Measurements from ENCODE around the gene TMTC2.
"Not testable (repeated sequence)": the region's sequence is repeated elsewhere in the genome, so short reads cannot be mapped to it uniquely, and the experiment has no call there.

The TMTC2 gene

DNA sequence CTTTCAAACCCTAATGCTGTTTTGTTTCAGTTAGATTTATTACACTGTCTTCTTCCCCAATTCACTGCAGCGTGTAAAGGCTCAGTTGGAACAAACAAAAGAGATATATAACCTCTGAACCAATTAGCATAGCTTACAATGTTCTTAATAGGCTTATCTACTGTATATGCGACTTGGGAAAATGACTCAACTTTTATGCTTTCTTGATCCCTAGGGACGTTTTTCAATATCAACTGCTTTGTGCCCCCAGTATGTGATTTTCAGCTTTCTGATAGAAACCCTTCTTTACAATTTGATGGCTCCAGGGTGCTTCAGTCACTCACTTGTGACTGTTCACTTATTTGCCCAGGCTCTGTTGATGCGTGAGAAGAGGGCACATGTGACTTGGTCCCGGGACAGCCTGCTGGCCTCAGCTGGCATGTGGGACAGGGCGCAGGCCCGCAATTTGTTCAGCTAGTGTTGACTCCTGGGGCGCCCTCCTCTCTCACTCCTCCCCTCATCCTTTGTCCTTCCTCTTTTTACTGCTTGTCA lies 107.1 kb downstream of the TMTC2 start:
- TF ChIP-seq CTCF (IDR thresholded peaks at IDR 0.05; ENCODE audit: control insufficient read depth, extremely low read depth, insufficient read depth), result no peak
- H3K4me3 ChIP-seq (ENCODE audit: low read depth, low read length), result no peak overlapping the region
- no peak for DNase-seq (ENCODE audit: low read depth)

DNA sequence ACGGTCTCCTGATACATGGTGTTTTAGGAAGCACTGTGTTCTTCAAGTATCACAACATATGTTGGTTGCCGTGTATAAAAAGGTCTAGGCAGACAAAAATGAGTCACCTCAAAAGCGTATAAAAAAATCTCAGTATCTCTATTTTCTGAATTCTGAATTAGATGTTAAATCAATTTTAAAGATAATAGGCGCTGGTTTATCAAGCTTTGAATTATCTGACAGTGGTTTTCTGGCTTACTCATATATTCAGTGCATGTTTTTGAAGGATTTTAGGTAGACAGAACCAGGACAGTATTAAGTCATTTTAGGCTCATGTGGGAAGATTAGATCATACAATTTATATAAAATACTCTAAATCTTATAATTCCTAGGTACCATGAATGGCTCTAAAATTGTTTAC lies 110.8 kb downstream of the TMTC2 start:
- no peak for DNase-seq (ENCODE audit: low read depth)
- H3K4me3 ChIP-seq (ENCODE audit: low read depth, low read length), result no peak overlapping the region
- TF ChIP-seq CTCF (IDR thresholded peaks at IDR 0.05; ENCODE audit: control insufficient read depth, extremely low read depth, insufficient read depth), result no peak

- H3K4me3 ChIP-seq (ENCODE audit: low read depth, low read length), result no peak overlapping the region
- TF ChIP-seq CTCF (IDR thresholded peaks at IDR 0.05; ENCODE audit: control insufficient read depth, extremely low read depth, insufficient read depth), result no peak
- no peak for DNase-seq (ENCODE audit: low read depth)
Observed at GRCh38 chr12:82800185-82800584, 113.5 kb downstream of the TMTC2 start.

GRCh38 chr12:82801951-82802610 lies 115.4 kb downstream of the TMTC2 start:
- no peak for TF ChIP-seq CTCF (IDR thresholded peaks at IDR 0.05; ENCODE audit: control insufficient read depth, extremely low read depth, insufficient read depth)
- DNase-seq (ENCODE audit: low read depth), result no peak
- H3K4me3 ChIP-seq (ENCODE audit: low read depth, low read length), result no peak overlapping the region

GRCh38 chr12:82803201-82803600 lies 116.5 kb downstream of the TMTC2 start:
- no peak for TF ChIP-seq CTCF (IDR thresholded peaks at IDR 0.05; ENCODE audit: control insufficient read depth, extremely low read depth, insufficient read depth)
- no peak for DNase-seq (ENCODE audit: low read depth)
- no peak overlapping the region for H3K4me3 ChIP-seq (ENCODE audit: low read depth, low read length)

DNA sequence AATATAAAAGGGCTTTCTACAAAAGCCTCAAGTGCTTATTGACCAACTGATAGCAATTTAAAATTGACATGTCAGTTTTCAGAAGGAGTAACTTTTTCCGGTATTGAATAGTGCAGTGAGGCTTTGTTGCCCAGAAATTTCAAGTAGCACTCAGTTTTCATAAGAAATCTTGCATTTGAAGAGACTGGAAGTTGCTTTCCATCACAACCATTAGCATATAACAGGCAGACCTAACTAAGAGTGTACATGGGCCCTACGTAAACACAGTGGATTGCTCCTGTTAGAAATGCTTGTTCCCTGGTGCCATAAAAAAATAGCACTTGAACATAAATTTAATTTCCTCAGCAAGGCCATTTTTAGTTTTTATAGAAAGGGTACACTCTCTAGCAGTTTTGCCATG lies 117.9 kb downstream of the TMTC2 start:
- H3K4me3 ChIP-seq (ENCODE audit: low read depth, low read length), result no peak overlapping the region
- TF ChIP-seq CTCF (IDR thresholded peaks at IDR 0.05; ENCODE audit: control insufficient read depth, extremely low read depth, insufficient read depth), result no peak
- no peak for DNase-seq (ENCODE audit: low read depth)

GRCh38 chr12:82805004-82805403 lies 118.3 kb downstream of the TMTC2 start:
- DNase-seq (ENCODE audit: low read depth), result peak; percentile 48
- not testable (repeated sequence) for H3K4me3 ChIP-seq (ENCODE audit: low read depth, low read length)
